GM06990 (cell line): ENCODE data around the gene LARP1B.
"Not testable (repeated sequence)": the region's sequence is repeated elsewhere in the genome, so short reads cannot be mapped to it uniquely, and the experiment has no call there.

Experiments used
- DNase-seq: peaks from one replicate; pipeline ENCODE4 v3.0.0-alpha.2; 2011; ENCODE audit not compliant: insufficient read length; ENCODE audit errors: extremely low read depth
- H3K27me3 ChIP-seq: replicated peaks from 2 replicates; pipeline ENCODE4 v1.6.0; 2011; ENCODE audit warnings: low read length; ENCODE audit not compliant: control insufficient read depth, insufficient read depth
- H3K36me3 ChIP-seq: 2 replicates; pipeline ENCODE4 v1.5.1; 2011; ENCODE audit warnings: low read length; ENCODE audit not compliant: control insufficient read depth, insufficient read depth
- H3K4me3 ChIP-seq: replicated peaks from 2 replicates; pipeline ENCODE4 v1.5.1; 2011; ENCODE audit warnings: low read depth, mild to moderate bottlenecking, control low read depth, low read length
- CTCF ChIP-seq: IDR thresholded peaks from 2 replicates; pipeline ENCODE4 v1.5.1; 2011; ENCODE audit warnings: low read length, control low read depth, mild to moderate bottlenecking, inconsistent platforms; ENCODE audit not compliant: insufficient read depth, poor library complexity, severe bottlenecking

Gene LARP1B

DNA sequence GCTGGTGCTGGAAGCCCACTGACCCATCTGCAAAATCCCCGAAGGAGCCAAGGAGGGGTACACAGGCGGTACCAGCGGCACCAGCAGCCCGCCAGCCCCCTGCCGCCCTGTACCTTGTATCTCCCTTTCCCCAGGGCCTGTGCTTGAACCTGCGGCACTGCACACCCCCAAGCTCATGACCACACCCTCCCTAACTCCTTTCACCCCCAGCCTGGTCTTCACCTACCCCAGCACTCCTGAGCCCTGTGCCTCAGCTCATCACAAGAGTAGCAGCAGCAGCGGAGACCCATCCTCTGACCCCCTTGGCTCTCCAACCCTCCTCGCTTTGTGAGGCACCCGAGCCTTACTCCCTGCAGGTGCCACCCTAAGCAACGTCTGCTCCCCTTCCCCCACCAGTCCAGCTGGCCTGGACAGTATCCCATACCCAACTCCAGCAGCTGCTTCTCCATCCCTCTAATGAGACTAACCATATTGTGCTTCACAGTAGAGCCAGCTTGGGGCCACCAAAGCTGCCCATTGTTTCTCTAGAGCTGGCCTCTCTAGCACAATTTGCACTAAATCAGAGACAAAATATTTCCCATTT is 94.9 kb downstream of the LARP1B start:
- TF ChIP-seq CTCF = no peak
- H3K4me3 ChIP-seq = no peak overlapping the region
- H3K27me3 ChIP-seq = no peaks in the 10 kb centered on the region
- H3K36me3 ChIP-seq = no peaks in the 10 kb centered on the region
- no peak for DNase-seq

DNA sequence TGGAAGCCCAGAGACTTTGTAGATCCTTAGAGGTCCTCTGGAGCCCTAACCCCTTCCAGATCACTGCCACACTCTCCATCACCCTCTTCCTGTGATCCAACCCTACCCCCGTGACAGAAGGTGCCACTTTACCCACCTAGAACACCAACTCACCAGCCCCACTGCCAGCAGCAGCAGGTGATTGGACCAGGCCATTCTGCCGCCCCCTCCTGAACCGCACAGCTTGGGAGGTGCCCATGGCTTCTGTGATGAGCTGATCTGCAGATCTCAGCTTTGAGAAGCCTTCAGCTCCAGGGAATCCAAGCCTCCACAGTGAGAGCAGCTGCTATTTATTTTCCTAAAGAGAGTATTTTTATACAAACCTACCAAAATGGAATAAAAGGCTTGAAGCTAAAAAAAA is 95.4 kb downstream of the LARP1B start:
- H3K36me3 ChIP-seq, H3K4me3 ChIP-seq, DNase-seq: not testable (repeated sequence)

GRCh38 chr4:128158894-128159293 is 97.8 kb downstream of the LARP1B start:
- H3K36me3 ChIP-seq = no peaks in the 10 kb centered on the region
- H3K27me3 ChIP-seq = no peaks in the 10 kb centered on the region
- no peak for DNase-seq
- TF ChIP-seq CTCF = no peak
- no peak overlapping the region for H3K4me3 ChIP-seq

More for the DNA sequence above, 95.4 kb downstream of the LARP1B start:
- not testable (repeated sequence) for H3K27me3 ChIP-seq

DNA sequence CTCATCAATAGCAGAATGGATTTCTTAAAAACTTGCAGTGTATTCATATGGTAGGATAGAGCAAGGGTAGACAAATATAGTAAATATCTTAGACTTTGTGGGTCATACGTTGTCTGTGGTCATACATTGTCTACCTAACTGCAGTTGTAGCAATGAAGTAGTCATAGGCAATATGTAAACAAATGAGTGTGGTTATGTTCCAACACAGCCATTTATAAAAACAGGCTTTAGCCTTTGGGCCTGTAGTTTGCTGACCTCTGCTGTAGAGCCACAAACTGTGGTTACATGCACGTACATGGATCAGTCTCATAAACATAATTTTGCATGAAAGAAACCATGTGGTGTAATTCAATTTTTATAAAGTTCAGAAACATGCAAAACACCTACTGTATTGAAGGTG is 98.9 kb downstream of the LARP1B start:
- no peak for DNase-seq
- H3K27me3 ChIP-seq = no peaks in the 10 kb centered on the region
- no peak for TF ChIP-seq CTCF
- H3K36me3 ChIP-seq = no peaks in the 10 kb centered on the region
- no peak overlapping the region for H3K4me3 ChIP-seq

- Histone ChIP-seq H3K4me3 (no peak overlapping the region), H3K36me3 (no peaks in the 10 kb centered on the region), H3K27me3 (no peaks in the 10 kb centered on the region)
- no peak for TF ChIP-seq CTCF
- DNase-seq = no peak
These were observed 100.0 kb downstream of the LARP1B start for GRCh38 chr4:128161138-128161537.

DNA sequence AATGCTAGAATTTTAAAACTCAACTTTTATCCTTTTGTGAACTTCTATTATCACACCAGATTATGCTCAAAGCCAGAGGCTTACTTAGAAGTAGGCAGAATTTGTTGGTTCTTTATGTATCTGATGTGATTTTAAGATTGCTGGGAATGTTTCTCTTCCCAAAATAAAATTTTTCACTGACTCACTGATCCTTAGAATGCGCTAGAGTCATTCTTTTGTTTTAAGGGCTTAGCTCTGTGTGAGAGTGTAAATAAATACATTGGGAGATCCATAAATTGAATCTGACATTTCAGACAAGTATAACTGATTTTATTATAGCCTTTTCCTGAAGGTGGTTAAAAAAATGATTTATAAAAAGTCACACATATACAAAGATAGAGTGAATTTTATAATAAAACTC is 101.3 kb downstream of the LARP1B start:
- no peak for DNase-seq
- Histone ChIP-seq H3K36me3 (no peaks in the 10 kb centered on the region), H3K27me3 (no peaks in the 10 kb centered on the region), H3K4me3 (no peak overlapping the region)
- TF ChIP-seq CTCF = no peak
